Upper lobe of right lung (tissue), 1 donor: ENCODE measurements around the gene TRIM6. TPM values are rescaled to one million over a fixed set of nuclear protein-coding genes. Genes with fewer than 3 reads are reported as not detected.

Experiments
- ATAC-seq: fragments of 200-7000 bp; cut with Tn5 transposase; one replicate; pipeline ENCODE4 v1.9.1; 2020; ENCODE audit warnings: mild to moderate bottlenecking, moderate library complexity
- DNase-seq: peaks from one replicate; pipeline ENCODE4 v3.0.0-alpha.2; 2020
- H3K27ac ChIP-seq: fragments of 200-600 bp; one replicate; pipeline ENCODE4 v1.8.0; 2022
- H3K27me3 ChIP-seq: fragments of 200-600 bp; one replicate; pipeline ENCODE4 v1.8.0; 2022; ENCODE audit warnings: mild to moderate bottlenecking
- H3K36me3 ChIP-seq: fragments of 200-600 bp; one replicate; pipeline ENCODE4 v1.8.0; 2022
- H3K4me1 ChIP-seq: fragments of 200-600 bp; one replicate; pipeline ENCODE4 v1.8.0; 2022
- H3K4me3 ChIP-seq: fragments of 200-600 bp; one replicate; pipeline ENCODE4 v1.8.0; 2022; ENCODE audit warnings: mild to moderate bottlenecking
- H3K9me3 ChIP-seq: fragments of 200-600 bp; one replicate; pipeline ENCODE4 v1.8.0; 2022
- CTCF ChIP-seq: fragments of 200-600 bp; IDR thresholded peaks from one replicate; pipeline ENCODE4 v1.8.0; 2022; ENCODE audit warnings: antibody characterized with exemption
- intact Hi-C: fragments of 100-400 bp; cut with DNase I; formaldehyde crosslinking; loops from one replicate; pipeline ENCODE4 v1.11.0; 2022
- long read RNA-seq: library from polyadenylated mRNA; unstranded; transcript quantifications from one replicate; pipeline ENCODE4 v2.0.0, GENCODE V29; 2021
- total RNA-seq: library from RNA; stranded (reverse); fragmentation: NEBNext Ultra II Directional; extraction: Animal tissue kit (Norgen Biotek cat#: 25700); gene quantifications from one replicate; pipeline ENCODE4 v1.2.1, GENCODE V29; 2021
- donor health status: DM: no; HTN: yes; CAD: no; lungs with severe emphysema.

The TRIM6 gene, protein sequence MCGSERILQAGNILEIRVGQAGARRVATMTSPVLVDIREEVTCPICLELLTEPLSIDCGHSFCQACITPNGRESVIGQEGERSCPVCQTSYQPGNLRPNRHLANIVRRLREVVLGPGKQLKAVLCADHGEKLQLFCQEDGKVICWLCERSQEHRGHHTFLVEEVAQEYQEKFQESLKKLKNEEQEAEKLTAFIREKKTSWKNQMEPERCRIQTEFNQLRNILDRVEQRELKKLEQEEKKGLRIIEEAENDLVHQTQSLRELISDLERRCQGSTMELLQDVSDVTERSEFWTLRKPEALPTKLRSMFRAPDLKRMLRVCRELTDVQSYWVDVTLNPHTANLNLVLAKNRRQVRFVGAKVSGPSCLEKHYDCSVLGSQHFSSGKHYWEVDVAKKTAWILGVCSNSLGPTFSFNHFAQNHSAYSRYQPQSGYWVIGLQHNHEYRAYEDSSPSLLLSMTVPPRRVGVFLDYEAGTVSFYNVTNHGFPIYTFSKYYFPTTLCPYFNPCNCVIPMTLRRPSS
- 2.4 TPM for total RNA-seq
- long read RNA-seq, partial matches to known transcripts: 0 of 3 reads
- long read RNA-seq, other reads (novel, unspliced or antisense): 1 of 3 reads

- intact Hi-C loops: no loop called here
- no peaks in the 10 kb centered on the region for H3K27me3 ChIP-seq
- H3K4me1 ChIP-seq: peaks cover 3% of the 10 kb centered on the region
- TF ChIP-seq CTCF: no peak
- no peaks in the 10 kb centered on the region for H3K36me3 ChIP-seq
- peak within 1 kb of the TSS; percentile 32 for H3K27ac ChIP-seq
- peak within 1 kb of the TSS; percentile 50 for H3K4me3 ChIP-seq
- ATAC-seq (peak; percentile 73), DNase-seq (peak; percentile 82)
- H3K9me3 ChIP-seq: no peaks in the 10 kb centered on the region
Observed at GRCh38 chr11:5596607-5597201, at the start of gene TRIM6. TSS of gene TRIM6 (plus strand) at chr11:5596637. CDS start at chr11:5596898, 261 bp downstream.

- no peak overlapping the region for H3K27ac ChIP-seq
- DNase-seq (no peak), ATAC-seq (no peak)
- H3K4me1 ChIP-seq: no peaks in the 10 kb centered on the region
- H3K36me3 ChIP-seq: no peaks in the 10 kb centered on the region
- H3K9me3 ChIP-seq: no peaks in the 10 kb centered on the region
- no peak for TF ChIP-seq CTCF
- no peak overlapping the region for H3K4me3 ChIP-seq
- H3K27me3 ChIP-seq: no peaks in the 10 kb centered on the region
- intact Hi-C loops: no loop called here
Observed at GRCh38 chr11:5547982-5548381, 48.5 kb upstream of the TRIM6 start.

DNA sequence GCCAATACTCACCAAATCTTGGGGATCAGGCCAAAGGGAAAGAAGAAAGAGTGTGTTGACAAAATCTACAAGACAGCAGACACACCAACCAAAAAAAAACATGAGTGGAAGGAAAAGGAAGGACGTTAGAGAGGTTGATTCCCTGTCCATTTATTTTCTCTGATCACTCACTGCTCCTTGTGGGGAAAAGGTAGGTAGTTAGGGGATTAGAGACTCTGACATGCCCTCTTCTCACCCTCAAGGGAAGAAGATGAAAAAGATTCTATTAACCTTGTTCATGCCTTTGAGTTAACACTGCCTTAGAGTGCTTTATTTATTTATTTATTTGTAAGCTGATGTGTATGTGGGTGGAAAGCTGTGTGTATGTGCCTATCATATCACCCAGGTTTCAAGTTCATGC is 48.0 kb upstream of the TRIM6 start, which contains the start of gene OR52H1:
OR52H1 (minus strand) TSS at position 101 of the 400 bp plus-strand sequence. CDS start 3,035 bp downstream, outside the sequence.
- ATAC-seq (no peak), DNase-seq (no peak)
- no peak within 1 kb of the TSS for H3K4me3 ChIP-seq
- no peak for TF ChIP-seq CTCF
- intact Hi-C loops: no loop called here
- H3K27me3 ChIP-seq: no peaks in the 10 kb centered on the region
- H3K9me3 ChIP-seq: no peaks in the 10 kb centered on the region
- no peaks in the 10 kb centered on the region for H3K4me1 ChIP-seq
- H3K36me3 ChIP-seq: no peaks in the 10 kb centered on the region
- H3K27ac ChIP-seq: no peak within 1 kb of the TSS

DNA sequence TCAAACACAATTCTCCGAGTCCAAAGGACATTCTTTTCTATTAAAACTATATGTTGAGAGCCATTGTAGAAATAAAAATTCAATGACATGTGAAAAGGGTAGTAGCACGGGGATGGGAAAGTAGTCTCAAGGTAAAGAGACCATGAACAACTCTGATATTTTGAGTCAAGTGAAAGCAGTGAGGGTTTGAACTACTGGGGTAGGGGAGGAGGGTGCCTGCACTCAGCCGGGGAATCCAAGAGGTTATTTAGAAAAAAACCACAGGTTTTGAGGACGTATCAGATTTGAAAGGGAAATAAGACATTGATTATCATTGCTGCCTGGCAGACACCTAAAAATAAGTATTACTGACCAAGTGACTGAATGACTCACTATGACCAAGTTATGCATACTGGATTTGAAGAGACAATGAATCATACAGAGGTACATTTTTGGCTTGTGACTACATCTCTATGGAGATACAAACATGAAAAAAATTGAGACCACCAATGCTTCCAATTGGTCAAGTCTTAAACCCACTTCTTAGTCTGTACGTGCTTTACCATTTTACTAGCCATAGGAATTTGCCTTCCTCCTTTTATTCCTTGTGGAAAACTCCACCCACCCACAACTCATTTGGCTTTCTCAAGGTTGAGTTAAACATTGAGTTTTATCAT is 45.9 kb upstream of the TRIM6 start:
- H3K4me3 ChIP-seq: no peak overlapping the region
- intact Hi-C loops: no loop called here
- no peaks in the 10 kb centered on the region for H3K4me1 ChIP-seq
- no peaks in the 10 kb centered on the region for H3K9me3 ChIP-seq
- H3K36me3 ChIP-seq: no peaks in the 10 kb centered on the region
- no peaks in the 10 kb centered on the region for H3K27me3 ChIP-seq
- TF ChIP-seq CTCF: no peak
- DNase-seq: no peak
- no peak overlapping the region for H3K27ac ChIP-seq
- ATAC-seq: no peak

GRCh38 chr11:5553343-5553742 is 43.1 kb upstream of the TRIM6 start:
- Histone ChIP-seq H3K4me3 (no peak overlapping the region), H3K4me1 (no peaks in the 10 kb centered on the region), H3K27ac (no peak overlapping the region), H3K27me3 (no peaks in the 10 kb centered on the region), H3K36me3 (no peaks in the 10 kb centered on the region), H3K9me3 (no peaks in the 10 kb centered on the region)
- ATAC-seq (no peak), DNase-seq (no peak)
- intact Hi-C loops: no loop called here
- no peak for TF ChIP-seq CTCF
